Breast epithelium (tissue), 4 donors: ENCODE measurements around the gene CBX1. TPM values are rescaled to one million over a fixed set of nuclear protein-coding genes. Genes with fewer than 3 reads are reported as not detected.
A peak's percentile ranks its signal among the peaks of the same experiment; 100 is the strongest.

Experiments used
- DNase-seq, 2 donors: peaks; one replicate each; pipeline ENCODE4 v3.0.0-alpha.2; 2019; ENCODE audit warnings: low spot score in 2 of 2
- H3K27ac ChIP-seq, 2 donors: fragments of 200-600 bp; sonication (generic) in 1 of 2; one replicate each; pipeline ENCODE4 v1.5.1; 2016 to 2019; ENCODE audit warnings: mild to moderate bottlenecking in 1 of 2
- H3K27me3 ChIP-seq, 2 donors: fragments of 200-600 bp; sonication (generic) in 1 of 2; one replicate each; pipeline versions ENCODE4 v1.5.1 to v1.6.0; 2017 to 2019; ENCODE audit warnings: control low read depth in 1 of 2, mild to moderate bottlenecking in 1 of 2
- H3K36me3 ChIP-seq: fragments of 200-600 bp; one replicate; pipeline ENCODE4 v1.5.1; 2019
- H3K4me1 ChIP-seq, 2 donors: fragments of 200-600 bp; sonication (generic); one replicate each; pipeline ENCODE4 v1.5.1; 2016 to 2019; ENCODE audit warnings: control low read depth in 1 of 2
- H3K4me3 ChIP-seq, 3 donors: fragments of 200-600 bp; sonication (generic); 1 replicate in 2 of 3; 2 replicates in 1 of 3; pipeline ENCODE4 v1.5.1; 2016 to 2019; ENCODE audit warnings: mild to moderate bottlenecking in 3 of 3, moderate library complexity in 2 of 3
- H3K9me3 ChIP-seq, 2 donors: fragments of 200-600 bp; sonication (generic) in 1 of 2; one replicate each; pipeline ENCODE4 v1.5.1; 2016 to 2019; ENCODE audit warnings: control low read depth in 1 of 2
- CTCF ChIP-seq, 3 donors: fragments of 450-650 bp; IDR thresholded peaks; one replicate each; pipeline ENCODE4 v1.5.1; 2016 to 2017; ENCODE audit warnings: antibody characterized with exemption in 3 of 3, mild to moderate bottlenecking in 3 of 3, moderate library complexity in 3 of 3
- POLR2A ChIP-seq: fragments of 450-650 bp; IDR thresholded peaks from one replicate; pipeline ENCODE4 v1.6.1; 2016; ENCODE audit warnings: antibody characterized with exemption, mild to moderate bottlenecking, moderate library complexity
- POLR2AphosphoS5 ChIP-seq, 3 donors: sonication (generic); formaldehyde crosslinking; IDR thresholded peaks; one replicate each; pipeline ENCODE4 v1.6.1; 2017; ENCODE audit warnings: antibody characterized with exemption in 3 of 3
- intact Hi-C: fragments of 100-400 bp; cut with DNase I; formaldehyde crosslinking; loops from one replicate; pipeline ENCODE4 v1.15.1; 2023; ENCODE audit warnings: low total_unique reads
- total RNA-seq, 3 donors: library from RNA; depleted of rRNA; stranded (reverse); fragments of >200 nt; gene quantifications; one replicate each; pipeline ENCODE4 v1.1.0, GENCODE V29; 2016

Gene CBX1
- total RNA-seq, 3 donors from 2014 or later, result 29.0 to 45.8 (median 45.2) TPM

GRCh38 chr17:48102798-48103715, 1.8 kb upstream of the CBX1 start:
- Histone ChIP-seq H3K4me3 (no peak overlapping the region), H3K4me1 (no peaks in the 10 kb centered on the region), H3K27me3 (no peaks in the 10 kb centered on the region), H3K9me3 (no peaks in the 10 kb centered on the region), H3K36me3 (no peaks in the 10 kb centered on the region), H3K27ac (no peak overlapping the region)
- no peak for DNase-seq
- TF ChIP-seq CTCF (IDR thresholded peaks at IDR 0.05), result no peak
- no peak for TF ChIP-seq POLR2AphosphoS5 (IDR thresholded peaks at IDR 0.05)
- TF ChIP-seq POLR2A, result no peak
- intact Hi-C loops, result no loop called here

GRCh38 chr17:48102043-48102750, 919 bp upstream of the CBX1 start:
- TF ChIP-seq CTCF (IDR thresholded peaks at IDR 0.05) (no peak), POLR2A (no peak), POLR2AphosphoS5 (IDR thresholded peaks at IDR 0.05) (no peak)
- Histone ChIP-seq H3K4me3 (no peak overlapping the region), H3K4me1 (no peaks in the 10 kb centered on the region), H3K9me3 (no peaks in the 10 kb centered on the region), H3K27me3 (no peaks in the 10 kb centered on the region), H3K27ac (no peak overlapping the region), H3K36me3 (no peaks in the 10 kb centered on the region)
- intact Hi-C loops, result no loop called here
- DNase-seq, result no peak

- peak overlapping the region; percentile 84 to 95 (median 95) for H3K4me3 ChIP-seq
- H3K9me3 ChIP-seq, result no peaks in the 10 kb centered on the region
- peak; percentile 56 to 58 for DNase-seq
- no peak for TF ChIP-seq POLR2AphosphoS5 (IDR thresholded peaks at IDR 0.05)
- TF ChIP-seq POLR2A, result no peak
- no peak for TF ChIP-seq CTCF (IDR thresholded peaks at IDR 0.05)
- intact Hi-C loops, result no loop called here
- no peaks in the 10 kb centered on the region for H3K4me1 ChIP-seq
- H3K27ac ChIP-seq, result peak overlapping the region; percentile 92 to 97
- no peaks in the 10 kb centered on the region for H3K36me3 ChIP-seq
- no peaks in the 10 kb centered on the region for H3K27me3 ChIP-seq
Observed at GRCh38 chr17:48100591-48101011, 677 bp downstream of the CBX1 start.

- Histone ChIP-seq H3K9me3 (no peaks in the 10 kb centered on the region), H3K4me1 (no peaks in the 10 kb centered on the region), H3K27me3 (no peaks in the 10 kb centered on the region), H3K36me3 (no peaks in the 10 kb centered on the region), H3K4me3 (peak overlapping the region; percentile 84 to 95 (median 95)), H3K27ac (peak overlapping the region; percentile 92 to 97)
- intact Hi-C loops, result no loop called here
- TF ChIP-seq POLR2A (no peak), POLR2AphosphoS5 (IDR thresholded peaks at IDR 0.05) (no peak), CTCF (IDR thresholded peaks at IDR 0.05) (no peak)
- no peak for DNase-seq
Observed at GRCh38 chr17:48100160-48100559, 1.1 kb downstream of the CBX1 start.

GRCh38 chr17:48095611-48096010, 5.7 kb downstream of the CBX1 start:
- no peaks in the 10 kb centered on the region for H3K27me3 ChIP-seq
- no peak overlapping the region for H3K4me3 ChIP-seq
- H3K9me3 ChIP-seq, result no peaks in the 10 kb centered on the region
- DNase-seq, result no peak
- TF ChIP-seq CTCF (IDR thresholded peaks at IDR 0.05), result no peak
- TF ChIP-seq POLR2AphosphoS5 (IDR thresholded peaks at IDR 0.05), result no peak
- TF ChIP-seq POLR2A, result no peak
- no peak overlapping the region for H3K27ac ChIP-seq
- intact Hi-C loops, result no loop called here
- H3K36me3 ChIP-seq, result no peaks in the 10 kb centered on the region
- H3K4me1 ChIP-seq, result no peaks in the 10 kb centered on the region
